KBM-7 (cell line): ENCODE measurements around the gene PLVAP.

Source experiments
- DNase-seq: peaks from one replicate; pipeline ENCODE4 v3.0.0-alpha.2; 2015
- in situ Hi-C: fragments of 300-500 bp; cut with MboI; formaldehyde crosslinking; loops from 2 replicates; pipeline ENCODE4 v1.14.3; 2020; ENCODE audit warnings: low sequenced_read_pairs, low pct_unique_long_range_greater_than_20kb, mixed read lengths

PLVAP gene

GRCh38 chr19:17376935-17377600 is at the start of gene PLVAP:
Gene PLVAP (minus strand): TSS chr19:17377342. CDS start chr19:17377288, 54 bp downstream.
- in situ Hi-C loops = no loop called here
- DNase-seq = peak; percentile 54

GRCh38 chr19:17424743-17425365 is 47.7 kb upstream of the PLVAP start:
- peak; percentile 67 for DNase-seq
- in situ Hi-C loops = no loop called here

- in situ Hi-C loops = no loop called here
- DNase-seq = no peak
Observed at GRCh38 chr19:17423429-17424208, 46.5 kb upstream of the PLVAP start.

- in situ Hi-C loops = no loop called here
- no peak for DNase-seq
Observed at GRCh38 chr19:17421942-17422341, 44.8 kb upstream of the PLVAP start.

GRCh38 chr19:17420475-17420924 is 43.4 kb upstream of the PLVAP start:
- peak; percentile 46 for DNase-seq
- in situ Hi-C loops = no loop called here

DNA sequence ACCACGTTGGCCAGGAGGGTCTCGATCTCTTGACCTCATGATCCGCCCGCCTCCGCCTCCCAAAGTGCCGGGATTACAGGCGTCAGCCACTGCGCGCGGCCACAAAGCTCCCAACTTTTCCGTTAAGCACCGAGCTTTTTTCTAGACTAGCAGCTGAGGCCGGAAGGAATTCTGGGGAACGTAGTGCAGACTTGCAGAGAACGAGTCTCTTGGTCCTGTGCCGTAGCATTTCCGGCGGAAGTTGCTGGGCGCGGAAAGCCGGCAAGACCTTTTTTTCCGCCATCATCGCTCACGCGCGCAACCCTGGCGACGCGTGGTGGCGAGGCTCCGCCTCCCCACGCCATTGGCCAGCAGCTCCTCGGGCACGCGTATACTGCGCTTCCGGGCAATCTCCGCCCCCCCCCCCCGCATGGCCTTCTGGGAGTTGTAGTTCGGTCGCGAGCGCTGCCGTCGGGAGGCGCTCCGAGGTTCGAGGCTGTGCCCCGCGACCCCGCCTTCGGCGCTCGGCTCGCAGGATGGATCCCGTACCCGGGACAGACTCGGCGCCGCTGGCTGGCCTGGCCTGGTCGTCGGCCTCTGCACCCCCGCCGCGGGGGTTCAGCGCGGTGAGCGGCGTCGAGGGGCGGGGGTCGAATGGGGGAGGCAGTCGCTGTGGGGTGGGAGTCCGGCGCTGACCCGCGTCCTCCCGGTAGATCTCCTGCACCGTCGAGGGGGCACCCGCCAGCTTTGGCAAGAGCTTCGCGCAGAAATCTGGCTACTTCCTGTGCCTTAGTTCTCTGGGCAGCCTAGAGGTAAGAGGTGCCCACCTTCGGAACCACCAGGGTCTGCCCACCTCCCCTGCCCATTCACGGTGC is 42.7 kb upstream of the PLVAP start, which contains the start of gene MVB12A:
MVB12A (plus strand) TSS at position 427 of the 854 bp plus-strand sequence; CDS start at position 516, 89 bp downstream.
- in situ Hi-C loops = no loop called here

GRCh38 chr19:17419154-17419620 is 42.0 kb upstream of the PLVAP start:
- DNase-seq = no peak
- in situ Hi-C loops = no loop called here

More for the DNA sequence above, 42.7 kb upstream of the PLVAP start, which contains the start of gene MVB12A:
- DNase-seq = peak; percentile 99

DNA sequence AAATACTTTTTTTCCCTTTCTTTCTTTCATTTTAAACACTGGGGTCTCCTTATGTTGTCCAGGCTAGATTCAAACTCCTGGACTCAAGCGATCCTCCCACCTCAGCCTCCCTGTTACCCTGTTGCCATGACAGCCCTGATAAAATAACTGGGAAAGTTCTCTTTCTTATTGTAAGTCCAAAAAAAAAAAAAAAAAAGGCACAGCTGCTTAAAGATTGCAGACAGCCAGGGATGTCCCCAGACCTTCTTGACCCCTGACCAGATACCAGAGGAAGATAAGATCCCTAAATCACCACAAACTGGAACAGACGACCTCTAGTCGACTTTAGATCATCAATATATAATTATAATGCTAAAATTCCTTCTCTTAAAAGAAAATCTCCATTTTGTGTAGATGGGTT is 41.6 kb upstream of the PLVAP start:
- in situ Hi-C loops = no loop called here

GRCh38 chr19:17415121-17415520 is 38.0 kb upstream of the PLVAP start:
- in situ Hi-C loops = no loop called here
- no peak for DNase-seq

More for the DNA sequence above, 41.6 kb upstream of the PLVAP start:
- DNase-seq = no peak

DNA sequence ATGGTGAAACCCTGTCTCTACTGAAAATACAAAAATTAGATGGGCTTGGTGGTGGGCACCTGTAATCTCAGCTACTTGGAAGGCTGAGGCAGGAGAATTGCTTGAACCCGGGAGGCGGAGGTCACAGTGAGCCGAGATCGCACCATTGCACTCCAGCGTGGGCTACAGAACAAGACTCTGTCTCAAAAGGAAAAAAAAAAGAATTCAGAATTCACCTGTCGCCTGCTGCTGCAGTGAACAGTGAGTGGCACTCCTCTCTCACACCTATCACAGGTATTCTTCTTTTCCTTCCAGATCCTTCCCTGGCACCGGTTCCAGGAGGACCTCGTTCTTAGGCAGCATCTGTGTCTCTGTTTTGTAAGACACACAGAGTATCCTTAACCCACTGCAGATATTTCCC is 37.0 kb upstream of the PLVAP start:
- in situ Hi-C loops = no loop called here
- DNase-seq = no peak

GRCh38 chr19:17411801-17412200 is 34.7 kb upstream of the PLVAP start:
- no peak for DNase-seq
- in situ Hi-C loops = no loop called here

DNA sequence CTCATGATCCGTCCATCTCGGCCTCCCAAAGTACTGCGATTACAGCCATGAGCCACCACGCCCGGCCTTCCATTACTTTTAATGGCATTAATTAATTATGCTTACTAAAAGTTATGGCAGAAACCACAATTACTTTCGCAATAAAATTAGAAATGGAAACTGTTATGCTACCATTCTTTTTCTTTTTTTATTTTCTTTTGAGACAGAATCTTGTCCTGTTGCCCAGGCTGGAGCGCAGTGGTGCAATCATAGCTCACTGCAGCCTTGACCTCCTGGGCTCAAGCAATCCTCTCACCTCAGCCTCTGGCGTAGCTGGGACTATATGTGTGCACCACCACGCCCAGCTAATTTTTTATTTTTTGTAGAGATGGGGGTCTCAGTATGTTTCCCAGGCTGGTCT is 32.8 kb upstream of the PLVAP start:
- in situ Hi-C loops = no loop called here

GRCh38 chr19:17406887-17407196 is 29.7 kb upstream of the PLVAP start:
- in situ Hi-C loops = no loop called here
- DNase-seq = no peak

More for the DNA sequence above, 32.8 kb upstream of the PLVAP start:
- no peak for DNase-seq

- DNase-seq = peak; percentile 77
- in situ Hi-C loops = no loop called here
Observed at GRCh38 chr19:17406046-17406886, 29.1 kb upstream of the PLVAP start.

- in situ Hi-C loops = no loop called here
- DNase-seq = peak; percentile 87
Observed at GRCh38 chr19:17405250-17406045, 28.3 kb upstream of the PLVAP start, which contains the start of gene BST2. Gene BST2 (minus strand): TSS chr19:17405630. CDS start chr19:17405575, 55 bp downstream.

GRCh38 chr19:17404621-17405249 is 27.6 kb upstream of the PLVAP start:
- DNase-seq = no peak
- in situ Hi-C loops = no loop called here

- in situ Hi-C loops = no loop called here
- no peak for DNase-seq
Observed at GRCh38 chr19:17404015-17404414, 26.9 kb upstream of the PLVAP start.
